Mucosa of gallbladder (tissue), 1 donor: ENCODE results near the gene TARS3. TPM values are rescaled to one million over a fixed set of nuclear protein-coding genes. Genes with fewer than 3 reads are reported as not detected.

Experiments used
- DNase-seq: peaks from one replicate; pipeline ENCODE4 v3.0.0-alpha.2; 2020; ENCODE audit warnings: low spot score
- total RNA-seq: library from RNA; stranded (reverse); gene quantifications from one replicate; pipeline ENCODE4 v1.2.1, GENCODE V29; 2021
- donor health status: DM: no; HTN: no; CAD: no.

The TARS3 gene
- total RNA-seq, 1 donor from 2014 or later = 10.9 TPM

- no peak for DNase-seq
Measured at GRCh38 chr15:101623367-101624304, 100.6 kb downstream of the TARS3 start.

DNA sequence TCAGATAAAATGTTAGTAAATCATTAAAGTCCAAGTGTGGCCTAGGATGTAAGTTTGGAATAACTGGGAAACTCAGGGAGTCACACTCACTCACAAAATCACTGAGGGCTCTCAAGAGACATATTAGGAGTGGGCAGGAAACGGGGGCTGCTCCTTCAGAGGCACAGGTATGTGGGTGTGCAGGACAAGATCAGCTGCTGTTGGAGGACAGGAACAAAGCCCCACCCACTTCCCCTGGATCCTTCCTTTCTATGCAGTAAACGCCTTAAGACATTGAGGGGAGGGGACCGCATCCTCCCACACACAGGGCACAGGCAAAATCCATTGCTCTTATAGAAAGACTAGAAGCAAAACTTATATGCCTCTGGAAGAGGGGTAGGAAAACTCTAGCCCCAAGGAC, 102.3 kb downstream of the TARS3 start:
- DNase-seq = no peak

GRCh38 chr15:101620671-101621070, 103.6 kb downstream of the TARS3 start:
- no peak for DNase-seq

- DNase-seq = no peak
Measured at GRCh38 chr15:101619615-101619865, 104.7 kb downstream of the TARS3 start.

GRCh38 chr15:101618851-101619614, 105.2 kb downstream of the TARS3 start:
- no peak for DNase-seq

DNA sequence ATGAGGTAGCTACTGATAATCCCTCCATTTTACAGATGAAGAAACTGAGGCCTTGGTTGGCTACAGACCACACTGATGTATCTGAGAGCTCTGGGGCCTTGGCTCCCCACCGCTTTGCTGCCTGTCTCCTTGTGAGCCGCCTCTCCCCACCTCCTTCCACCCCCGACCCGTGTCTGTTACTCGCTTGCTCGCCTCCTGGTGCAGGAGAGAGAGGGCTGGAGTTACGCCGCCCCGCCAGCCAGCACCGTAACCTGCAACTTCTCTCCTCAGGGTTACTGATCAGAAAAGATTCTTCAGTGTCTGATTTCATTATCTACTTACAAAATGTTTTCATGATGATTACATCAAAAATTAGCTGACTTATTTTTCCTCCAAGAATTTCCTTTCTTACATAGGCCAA, 106.2 kb downstream of the TARS3 start:
- DNase-seq = no peak

DNA sequence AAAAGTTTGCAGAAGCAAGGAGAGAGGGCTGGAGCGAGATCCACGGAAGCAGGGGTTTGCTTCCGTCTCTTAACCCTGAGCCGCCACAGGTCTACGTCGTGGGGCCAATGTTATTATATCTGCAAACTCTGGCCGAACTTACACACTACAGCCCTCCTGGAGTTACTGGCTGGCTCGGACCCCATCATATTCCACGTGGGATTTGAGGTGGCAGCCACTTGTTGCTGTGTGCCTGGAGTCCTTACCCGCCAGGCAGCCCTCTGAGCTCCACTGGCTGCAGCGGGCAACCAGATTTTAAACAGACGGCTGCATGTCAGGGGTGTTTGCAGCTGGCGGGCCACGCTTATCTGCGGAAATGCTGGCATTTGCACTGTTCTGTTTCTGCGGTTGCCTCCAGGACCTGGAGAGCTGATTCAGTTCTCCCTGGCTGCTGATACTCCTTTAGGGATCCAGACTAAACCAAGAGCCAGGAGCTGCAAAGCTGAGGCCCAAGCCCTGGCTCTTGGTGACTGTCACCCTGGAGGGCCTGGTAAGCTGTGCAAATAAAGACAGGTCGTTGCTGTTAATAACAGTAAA, 106.8 kb downstream of the TARS3 start:
- no peak for DNase-seq

DNA sequence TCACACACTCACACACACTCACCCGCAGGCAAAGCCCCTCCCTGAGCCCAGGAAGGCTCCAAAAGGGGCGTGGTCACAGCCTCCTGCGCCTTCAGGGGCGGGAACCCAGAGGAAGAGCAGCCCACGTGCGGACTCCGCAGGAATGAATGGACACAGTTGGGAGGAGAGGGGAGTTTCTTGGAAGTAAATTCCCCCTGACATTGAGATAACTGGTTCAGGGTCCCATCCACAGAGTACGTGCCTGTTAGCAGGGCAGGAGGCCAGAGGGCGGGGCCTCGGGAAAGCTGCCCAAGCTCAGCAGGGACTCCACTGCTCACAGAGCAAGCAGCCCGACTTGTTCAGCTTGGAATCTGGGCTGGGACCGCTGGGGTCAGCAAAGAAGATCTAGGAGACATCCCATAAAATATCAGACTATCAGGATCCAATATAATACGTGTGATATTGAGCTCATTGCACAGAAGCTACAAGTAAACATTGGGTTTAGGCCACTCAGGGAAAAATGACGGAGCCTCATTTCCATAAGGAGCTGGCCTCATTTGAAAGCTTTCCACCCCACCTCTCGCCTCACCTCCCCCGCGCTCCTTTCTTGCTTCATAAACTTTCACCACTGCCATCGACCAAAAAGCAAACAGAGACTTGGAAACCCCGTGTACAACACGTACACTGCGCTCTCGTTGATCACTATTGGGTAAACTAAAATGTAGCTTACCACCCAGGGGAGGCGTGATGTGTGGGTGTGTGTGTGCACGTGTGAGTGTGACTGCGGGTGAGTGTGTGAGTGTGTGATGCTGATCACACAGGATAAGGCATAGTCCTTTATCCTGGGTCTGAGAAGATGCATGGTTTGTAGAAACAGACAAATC, 108.1 kb downstream of the TARS3 start:
- DNase-seq = peak; percentile 51

- no peak for DNase-seq
Measured at GRCh38 chr15:101615414-101615985, 108.8 kb downstream of the TARS3 start.

DNA sequence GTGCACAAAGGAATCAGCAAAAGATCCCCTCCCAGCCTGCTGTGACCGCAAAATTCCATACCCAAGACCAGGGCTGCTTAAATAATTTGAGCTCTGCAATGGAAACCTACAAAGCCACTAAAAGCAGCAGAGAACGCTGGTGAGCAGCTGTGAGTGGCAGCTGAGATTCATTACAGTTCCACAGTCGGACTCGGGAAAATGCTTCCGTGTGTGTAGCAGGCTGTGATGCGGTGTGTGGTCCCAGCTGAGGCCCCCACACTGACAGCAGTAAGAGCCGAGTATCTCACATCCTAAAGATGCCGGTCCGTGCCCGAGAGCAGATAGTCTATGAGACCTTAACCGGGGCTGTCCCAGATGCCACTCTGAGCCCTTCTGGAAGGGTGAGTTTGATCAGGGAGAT, 109.5 kb downstream of the TARS3 start:
- no peak for DNase-seq

DNA sequence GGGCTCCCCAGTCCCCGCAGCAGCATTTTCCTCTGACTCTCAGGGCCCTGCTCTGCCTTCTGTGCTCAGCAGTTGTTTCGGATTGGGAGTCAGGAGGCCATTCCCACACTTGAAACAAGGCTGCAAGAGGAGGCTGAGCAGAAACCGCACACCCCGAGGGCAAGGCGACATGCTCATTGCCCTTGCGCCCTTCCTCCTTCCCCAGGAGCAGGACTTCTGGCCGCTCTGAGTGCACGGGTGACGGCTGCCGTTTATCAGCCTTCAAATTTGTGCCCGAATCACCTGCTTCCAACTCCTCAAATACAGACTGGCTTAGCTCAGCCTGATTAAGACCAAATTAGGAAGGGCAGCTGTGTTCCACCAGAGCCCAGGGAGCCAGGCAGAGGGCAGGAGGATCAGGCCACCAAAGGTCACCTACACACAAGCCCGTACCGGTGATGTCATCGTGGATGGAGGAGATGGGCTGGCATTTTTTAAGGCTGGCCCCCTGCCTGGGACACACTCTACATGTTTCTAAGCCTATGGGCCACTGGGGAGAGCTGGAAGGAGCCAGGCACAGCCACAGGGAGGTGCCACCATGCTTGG, 110.2 kb downstream of the TARS3 start:
- DNase-seq = no peak

DNA sequence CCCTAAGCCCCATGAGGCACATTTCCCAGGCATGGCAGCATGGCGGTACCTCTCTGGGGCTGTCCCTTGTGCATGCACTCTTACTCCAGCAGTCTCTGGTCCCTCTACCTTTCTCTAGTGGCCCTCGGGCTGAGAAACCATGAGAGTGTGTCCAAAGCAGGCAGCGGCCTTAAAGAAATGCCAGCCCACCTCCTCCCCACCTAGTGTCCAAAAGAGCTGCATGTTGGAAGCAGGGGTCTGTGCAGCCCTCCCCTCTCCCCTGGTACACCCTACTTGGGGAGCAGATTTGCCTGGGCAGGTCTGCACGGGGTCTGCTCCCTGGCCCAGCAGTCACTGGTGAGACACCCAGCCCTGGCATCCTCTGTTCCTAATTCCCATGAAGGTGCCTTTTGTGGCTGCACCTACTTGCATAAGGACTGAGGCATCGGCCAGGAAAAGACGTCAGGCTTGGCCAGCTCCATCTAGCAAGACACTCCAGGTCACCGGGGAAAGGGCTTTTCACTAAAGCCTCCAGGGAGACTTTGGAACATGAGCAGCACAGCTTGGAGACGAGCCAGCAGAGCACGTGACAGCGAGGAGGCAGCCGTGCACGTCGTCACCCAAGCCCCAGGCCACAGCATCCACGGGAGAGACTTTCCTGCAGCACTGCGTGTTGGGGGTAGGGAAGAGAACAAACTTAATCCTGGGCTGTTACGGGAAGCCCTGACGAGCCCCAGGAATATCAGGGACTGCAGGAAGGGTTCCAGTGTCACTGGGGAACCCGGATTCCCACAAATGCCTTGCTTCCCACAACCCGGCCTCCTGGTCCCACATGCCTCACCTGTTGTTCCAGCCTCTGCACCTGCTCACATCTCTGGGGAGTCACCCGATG, 110.9 kb downstream of the TARS3 start:
- peak; percentile 87 for DNase-seq

GRCh38 chr15:101612676-101613075, 111.6 kb downstream of the TARS3 start:
- DNase-seq = no peak

GRCh38 chr15:101611580-101612299, 112.5 kb downstream of the TARS3 start:
- DNase-seq = no peak

DNA sequence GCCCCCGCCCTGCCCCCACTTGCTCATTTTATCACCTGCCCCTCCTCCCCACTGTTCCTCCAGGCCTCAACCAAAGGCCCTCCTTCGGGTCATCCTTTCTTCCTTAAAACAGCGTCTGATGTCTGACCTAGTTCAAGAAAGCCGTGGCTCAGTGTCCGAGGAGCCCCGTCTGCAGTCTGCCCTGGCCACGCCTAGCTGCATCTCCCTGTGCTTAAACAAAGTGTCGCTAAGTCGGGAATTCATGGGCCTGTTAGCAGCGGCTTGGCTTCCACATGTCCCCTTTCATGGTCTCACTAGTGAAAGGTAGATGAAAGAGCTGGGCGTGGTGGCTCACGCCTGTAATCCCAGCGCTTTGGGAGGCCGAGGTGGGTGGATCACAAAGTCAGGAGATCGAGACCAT, 113.3 kb downstream of the TARS3 start:
- no peak for DNase-seq

DNA sequence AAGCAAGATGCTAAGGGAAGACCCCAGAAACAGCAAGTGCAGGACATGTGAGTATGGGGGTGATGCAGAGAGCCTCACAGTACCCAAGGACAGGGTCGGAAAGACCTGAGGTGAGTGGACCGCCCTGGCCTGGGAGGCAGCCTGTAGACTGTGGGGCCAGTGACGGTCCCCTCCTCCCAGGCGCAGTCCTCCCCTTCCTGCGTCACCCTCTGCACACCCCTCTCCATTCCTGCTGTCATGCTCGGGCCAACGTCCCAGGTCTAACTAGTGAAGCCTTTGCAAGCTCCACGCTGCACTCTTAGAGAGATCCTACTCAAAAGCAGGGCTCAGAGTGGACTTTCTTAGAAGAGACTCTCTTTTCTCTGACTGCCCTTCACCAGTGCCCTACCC, 113.7 kb downstream of the TARS3 start:
- DNase-seq = no peak

GRCh38 chr15:101609742-101610610, 114.3 kb downstream of the TARS3 start:
- DNase-seq = no peak

- no peak for DNase-seq
Measured at GRCh38 chr15:101608201-101608600, 116.1 kb downstream of the TARS3 start.
